Stomach smooth muscle (tissue), 2 donors: ENCODE results near the gene SMCO2.
"Not testable (repeated sequence)": the region's sequence is repeated elsewhere in the genome, so short reads cannot be mapped to it uniquely, and the experiment has no call there.

ENCODE experiments used
- H3K27ac ChIP-seq: one replicate; pipeline ENCODE4 v1.7.0; 2013; ENCODE audit warnings: mild to moderate bottlenecking, low read length, inconsistent platforms
- H3K27me3 ChIP-seq, 2 donors: one replicate each; pipeline ENCODE4 v1.7.0; 2013; ENCODE audit warnings: low read length in 2 of 2; ENCODE audit not compliant: insufficient read depth in 2 of 2, control insufficient read depth in 1 of 2
- H3K36me3 ChIP-seq, 2 donors: one replicate each; pipeline ENCODE4 v1.7.0; 2013; ENCODE audit warnings: low read length in 2 of 2; ENCODE audit not compliant: control insufficient read depth in 2 of 2, insufficient read depth in 2 of 2
- H3K4me1 ChIP-seq: one replicate; pipeline ENCODE4 v1.7.0; 2013; ENCODE audit warnings: low read length; ENCODE audit not compliant: control insufficient read depth, insufficient read depth
- H3K4me3 ChIP-seq, 2 donors: one replicate each; pipeline ENCODE4 v1.7.0; 2013; ENCODE audit warnings: low read length in 2 of 2
- H3K9ac ChIP-seq, 2 donors: one replicate each; pipeline ENCODE4 v1.7.0; 2013; ENCODE audit warnings: low read length in 2 of 2, mild to moderate bottlenecking in 1 of 2
- H3K9me3 ChIP-seq, 2 donors: one replicate each; pipeline ENCODE4 v1.7.0; 2013; ENCODE audit warnings: low read length in 2 of 2; ENCODE audit not compliant: control insufficient read depth in 2 of 2
- donor health status: healthy.
- donor health status: Pancreatic carcinoma.

Gene SMCO2

DNA sequence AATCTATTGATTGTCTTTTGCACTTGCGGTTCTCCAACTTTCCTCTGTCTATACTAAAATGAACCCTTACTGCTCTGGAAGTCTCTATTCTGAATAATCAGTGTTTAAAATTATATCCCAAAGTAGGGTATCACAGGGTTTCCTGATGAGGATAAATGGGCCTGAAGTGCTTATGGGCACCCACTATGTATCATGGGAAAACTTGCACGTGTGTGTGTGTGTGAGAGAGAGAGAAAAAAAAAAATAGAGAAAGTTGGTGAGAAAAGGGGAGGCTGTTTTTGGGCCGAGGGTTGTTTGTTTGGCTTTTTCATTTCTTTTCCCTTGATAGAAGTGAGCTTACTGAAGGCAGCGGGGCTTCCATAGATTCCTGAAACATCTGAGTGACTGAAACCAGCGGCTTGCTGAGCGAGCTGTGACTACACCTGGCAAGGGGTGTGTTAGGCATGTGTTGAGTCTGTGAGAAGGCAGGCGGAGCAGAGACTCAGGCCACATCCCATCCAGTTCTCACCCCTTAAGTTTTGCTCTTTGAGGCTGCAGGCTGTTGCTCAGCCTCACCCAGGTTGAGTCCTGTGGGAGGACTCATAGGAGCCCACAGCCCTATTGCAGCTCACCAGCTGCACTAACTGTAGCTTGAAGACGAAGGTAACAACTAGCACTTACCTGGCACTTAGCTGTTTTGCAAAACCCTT is 94.6 kb downstream of the SMCO2 start:
- Histone ChIP-seq H3K9ac (no peak overlapping the region), H3K9me3 (no peaks in the 10 kb centered on the region), H3K27me3 (no peaks in the 10 kb centered on the region), H3K27ac (no peak overlapping the region), H3K4me1 (peaks cover 13% of the 10 kb centered on the region), H3K36me3 (no peaks in the 10 kb centered on the region), H3K4me3 (no peak overlapping the region)

DNA sequence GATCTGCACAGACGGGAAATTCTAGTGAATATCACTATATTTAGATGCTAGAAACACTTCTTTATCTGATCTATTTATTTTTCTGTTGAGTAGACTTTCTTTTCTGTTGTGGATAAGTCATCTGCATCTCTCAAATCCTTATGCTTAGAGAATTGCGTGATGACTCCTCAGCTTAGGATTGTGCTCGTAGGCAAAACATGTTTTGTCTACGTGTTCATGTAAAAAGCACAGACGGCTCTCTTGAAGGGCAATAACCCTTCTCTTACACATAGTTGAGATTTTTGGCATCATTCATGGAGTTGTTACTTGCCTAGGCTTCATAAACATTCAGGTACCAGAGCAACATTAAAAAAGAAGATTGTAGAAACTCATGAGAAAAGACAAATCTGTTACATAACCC is 96.1 kb downstream of the SMCO2 start:
- Histone ChIP-seq H3K9me3 (no peaks in the 10 kb centered on the region), H3K27ac (no peak overlapping the region), H3K4me1 (peaks cover 13% of the 10 kb centered on the region), H3K36me3 (no peaks in the 10 kb centered on the region), H3K9ac (no peak overlapping the region), H3K27me3 (no peaks in the 10 kb centered on the region), H3K4me3 (peak overlapping the region in 1 of 2 donors; percentile 3)

DNA sequence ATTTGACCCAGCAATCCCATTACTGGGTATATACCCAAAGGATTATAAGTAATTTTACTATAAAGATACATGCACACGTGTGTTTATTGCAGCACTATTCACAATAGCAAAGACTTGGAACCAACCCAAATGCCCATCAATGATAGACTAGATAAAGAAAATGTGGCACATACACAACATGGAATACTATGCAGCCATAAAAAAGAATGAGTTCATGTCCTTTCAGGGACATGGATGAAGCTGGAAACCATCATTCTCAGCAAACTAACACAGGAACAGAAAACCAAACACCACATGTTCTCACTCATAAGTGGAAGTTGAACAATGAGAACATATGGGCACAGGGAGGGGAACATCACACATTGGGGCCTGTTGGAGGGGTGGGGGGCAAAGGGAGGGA is 98.3 kb downstream of the SMCO2 start:
- not testable (repeated sequence) for H3K27ac ChIP-seq, H3K36me3 ChIP-seq, H3K9me3 ChIP-seq, H3K27me3 ChIP-seq, H3K9ac ChIP-seq, H3K4me3 ChIP-seq
- peaks cover 12% of the 10 kb centered on the region for H3K4me1 ChIP-seq

DNA sequence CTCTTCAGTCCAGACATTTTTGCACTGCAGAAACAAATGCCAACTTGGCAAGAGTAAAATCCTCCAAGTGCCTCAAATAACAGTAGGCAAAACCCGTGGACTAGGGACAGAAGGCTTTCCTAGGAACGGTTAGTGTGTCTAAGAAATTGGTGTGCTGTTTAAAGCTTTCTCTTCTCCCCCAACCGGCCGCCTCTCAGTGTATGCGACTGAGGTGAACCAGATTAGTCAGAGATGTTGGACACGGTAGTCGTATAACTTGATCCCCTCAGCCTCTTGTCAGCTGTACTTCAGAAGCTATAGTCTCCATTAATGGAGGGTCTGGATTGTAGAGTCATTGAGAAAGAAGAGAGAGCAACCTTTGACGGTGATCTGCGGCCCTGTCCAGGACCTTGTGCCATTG is 99.1 kb downstream of the SMCO2 start:
- no peak overlapping the region for H3K9ac ChIP-seq
- H3K27me3 ChIP-seq = no peaks in the 10 kb centered on the region
- H3K4me3 ChIP-seq = no peak overlapping the region
- no peak overlapping the region for H3K27ac ChIP-seq
- H3K36me3 ChIP-seq = no peaks in the 10 kb centered on the region
- no peaks in the 10 kb centered on the region for H3K9me3 ChIP-seq
- peaks cover 17% of the 10 kb centered on the region for H3K4me1 ChIP-seq

DNA sequence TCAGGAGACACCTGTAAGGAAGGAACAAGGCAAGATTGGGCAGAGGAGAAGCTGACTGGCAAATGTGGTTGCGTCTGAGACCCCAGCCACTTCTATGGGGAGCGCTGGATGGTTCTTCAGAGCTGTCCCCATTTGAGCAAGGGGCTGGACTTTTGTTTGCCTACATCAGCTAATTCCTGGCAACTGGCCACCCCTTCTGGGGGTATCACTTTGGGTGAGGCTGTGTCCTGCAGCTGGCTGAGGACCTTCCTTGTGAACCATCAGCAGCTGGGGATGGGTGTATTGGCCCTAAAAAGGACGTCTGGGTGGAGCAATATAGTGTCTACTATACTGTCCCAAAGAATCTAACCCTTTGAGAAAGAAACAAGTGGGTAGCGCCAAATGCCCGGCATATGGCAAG is 101.1 kb downstream of the SMCO2 start:
- Histone ChIP-seq H3K9me3 (no peaks in the 10 kb centered on the region), H3K4me3 (no peak overlapping the region), H3K4me1 (peaks cover 18% of the 10 kb centered on the region), H3K9ac (no peak overlapping the region), H3K27me3 (no peaks in the 10 kb centered on the region), H3K27ac (no peak overlapping the region), H3K36me3 (no peaks in the 10 kb centered on the region)

DNA sequence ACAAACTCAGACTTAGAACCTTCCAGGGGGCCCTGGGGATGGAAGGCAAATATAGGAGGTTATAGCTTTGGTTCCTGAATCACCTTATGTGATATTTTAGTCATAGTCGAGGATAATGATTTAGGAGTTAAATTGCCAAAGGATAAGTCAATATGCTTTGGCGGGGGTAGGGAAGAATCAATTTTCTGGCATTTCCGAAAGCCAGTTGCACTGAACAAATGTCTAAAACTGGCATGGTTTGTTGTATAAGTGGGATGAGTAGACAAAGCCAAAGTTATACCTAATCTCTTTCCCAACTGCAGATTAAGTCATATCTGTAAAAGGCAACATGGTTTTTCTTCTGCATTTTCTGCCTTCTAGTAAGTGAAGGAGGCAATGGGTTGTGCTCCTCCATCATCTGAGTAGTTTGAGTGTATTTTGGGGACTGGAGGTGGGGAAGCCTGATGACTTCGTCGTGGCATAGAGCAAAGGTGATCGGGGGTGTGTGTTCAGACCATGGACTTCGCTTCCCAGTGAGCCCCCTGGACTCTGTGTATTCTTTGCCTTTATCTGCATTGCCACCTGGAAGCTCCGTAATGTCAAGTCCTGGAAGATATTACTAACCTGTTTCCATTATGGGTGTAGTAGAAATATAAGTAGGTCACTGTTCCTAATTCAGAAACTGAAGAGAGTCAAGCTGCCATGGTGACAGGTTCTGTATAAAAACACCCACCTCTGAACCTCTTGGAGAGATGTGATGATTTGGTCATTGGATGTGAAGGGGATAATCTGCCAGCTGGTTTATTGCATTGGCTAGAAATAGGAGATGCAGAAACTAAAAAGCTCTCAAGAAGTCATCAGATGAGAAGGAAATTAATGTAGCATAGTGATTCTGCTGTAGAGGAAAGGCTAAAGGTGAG is 102.0 kb downstream of the SMCO2 start:
- Histone ChIP-seq H3K27ac (no peak overlapping the region), H3K4me1 (peaks cover 18% of the 10 kb centered on the region), H3K4me3 (peak overlapping the region in 1 of 2 donors; percentile 18), H3K36me3 (no peaks in the 10 kb centered on the region), H3K9me3 (no peaks in the 10 kb centered on the region), H3K9ac (no peak overlapping the region), H3K27me3 (no peaks in the 10 kb centered on the region)

DNA sequence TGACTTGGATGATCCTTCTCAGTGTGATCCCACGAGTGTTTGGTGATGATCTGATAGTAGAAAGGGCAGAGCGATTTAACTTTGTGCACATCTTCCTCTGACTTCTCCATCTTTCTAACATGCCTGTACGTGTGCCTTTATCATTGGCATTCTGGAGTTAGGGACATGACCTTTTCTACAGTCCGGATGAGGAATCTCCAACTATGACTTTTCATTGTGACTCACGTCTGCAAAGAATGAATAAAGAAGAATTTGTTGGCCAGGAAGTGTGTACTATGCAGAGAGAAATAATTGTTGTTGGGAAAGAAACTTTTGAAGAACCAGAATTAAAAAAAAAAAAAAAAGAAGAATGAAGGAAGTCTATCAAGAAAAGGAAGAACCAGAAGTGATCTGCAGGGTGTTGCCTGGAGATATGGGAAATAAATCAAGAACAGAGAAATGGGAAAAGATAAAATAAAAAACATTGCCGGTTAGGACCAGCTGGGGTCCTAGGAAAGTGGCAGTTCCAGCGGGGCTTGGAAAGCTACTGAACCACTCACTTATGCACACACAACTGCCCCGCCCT is 102.8 kb downstream of the SMCO2 start:
- H3K27me3 ChIP-seq = no peaks in the 10 kb centered on the region
- no peaks in the 10 kb centered on the region for H3K9me3 ChIP-seq
- no peak overlapping the region for H3K9ac ChIP-seq
- H3K36me3 ChIP-seq = no peaks in the 10 kb centered on the region
- H3K4me3 ChIP-seq = peak overlapping the region in 1 of 2 donors; percentile 18
- peaks cover 18% of the 10 kb centered on the region for H3K4me1 ChIP-seq
- H3K27ac ChIP-seq = peak overlapping the region; percentile 53

DNA sequence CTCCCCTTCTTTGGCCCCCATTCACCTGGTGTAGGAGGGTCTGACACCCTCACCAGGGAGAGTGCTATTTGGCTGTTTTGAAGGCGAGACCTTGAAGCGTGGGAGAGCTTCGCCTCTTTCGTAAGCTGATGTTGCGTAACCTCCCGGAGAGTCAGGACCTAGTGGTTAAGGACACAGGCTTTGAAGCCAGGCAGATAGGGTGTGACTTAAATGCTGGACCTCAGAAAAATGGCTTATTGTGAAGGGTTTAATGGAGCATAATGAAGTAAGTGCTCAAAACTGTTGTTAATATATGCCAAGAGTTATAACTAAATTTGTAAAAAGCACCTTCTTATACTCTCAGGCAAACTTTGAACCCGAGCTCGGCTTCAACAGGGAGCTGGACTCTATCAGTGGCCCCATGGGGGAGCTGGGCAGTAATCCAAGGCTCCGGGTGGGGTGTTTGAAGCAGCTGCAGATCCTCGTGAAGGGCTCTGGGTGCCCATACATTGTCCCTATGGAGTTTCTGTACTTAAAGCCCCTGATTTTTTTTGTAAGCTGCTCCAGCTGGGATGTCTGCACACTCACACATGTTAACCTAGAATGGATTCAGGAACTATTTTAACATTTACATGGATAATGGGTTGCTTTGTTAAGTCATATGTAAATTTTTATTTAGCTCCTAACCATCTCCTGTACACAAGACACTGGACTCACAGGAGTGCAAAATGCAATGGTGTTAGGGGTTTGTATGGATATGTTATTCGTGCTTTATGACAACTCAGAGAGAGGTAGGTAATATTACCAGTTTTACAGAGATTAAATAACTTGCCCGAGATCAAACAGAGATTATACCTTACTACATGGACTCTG is 103.5 kb downstream of the SMCO2 start:
- H3K27me3 ChIP-seq = no peaks in the 10 kb centered on the region
- H3K27ac ChIP-seq = peak overlapping the region; percentile 53
- H3K9me3 ChIP-seq = no peaks in the 10 kb centered on the region
- no peak overlapping the region for H3K9ac ChIP-seq
- no peaks in the 10 kb centered on the region for H3K36me3 ChIP-seq
- peak overlapping the region in 1 of 2 donors; percentile 22 for H3K4me3 ChIP-seq
- peaks cover 23% of the 10 kb centered on the region for H3K4me1 ChIP-seq

DNA sequence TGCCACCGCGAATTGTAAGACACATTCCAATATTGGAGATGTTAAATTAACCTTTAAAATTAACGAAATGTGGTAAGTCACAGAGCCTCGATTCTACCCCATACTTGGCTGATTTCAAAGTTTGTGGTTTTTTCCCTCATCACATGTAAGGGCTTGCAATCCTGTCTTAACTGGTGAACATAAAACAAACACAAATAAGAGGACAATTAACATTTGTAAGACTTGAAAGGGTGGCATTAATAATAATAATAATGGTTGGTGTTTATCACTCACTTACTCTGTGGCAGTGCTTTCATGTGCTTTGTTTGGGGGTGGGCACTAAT is 104.1 kb downstream of the SMCO2 start:
- H3K36me3 ChIP-seq = no peaks in the 10 kb centered on the region
- peak overlapping the region; percentile 53 for H3K27ac ChIP-seq
- no peak overlapping the region for H3K9ac ChIP-seq
- no peaks in the 10 kb centered on the region for H3K27me3 ChIP-seq
- no peaks in the 10 kb centered on the region for H3K9me3 ChIP-seq
- no peak overlapping the region for H3K4me3 ChIP-seq
- peaks cover 20% of the 10 kb centered on the region for H3K4me1 ChIP-seq

DNA sequence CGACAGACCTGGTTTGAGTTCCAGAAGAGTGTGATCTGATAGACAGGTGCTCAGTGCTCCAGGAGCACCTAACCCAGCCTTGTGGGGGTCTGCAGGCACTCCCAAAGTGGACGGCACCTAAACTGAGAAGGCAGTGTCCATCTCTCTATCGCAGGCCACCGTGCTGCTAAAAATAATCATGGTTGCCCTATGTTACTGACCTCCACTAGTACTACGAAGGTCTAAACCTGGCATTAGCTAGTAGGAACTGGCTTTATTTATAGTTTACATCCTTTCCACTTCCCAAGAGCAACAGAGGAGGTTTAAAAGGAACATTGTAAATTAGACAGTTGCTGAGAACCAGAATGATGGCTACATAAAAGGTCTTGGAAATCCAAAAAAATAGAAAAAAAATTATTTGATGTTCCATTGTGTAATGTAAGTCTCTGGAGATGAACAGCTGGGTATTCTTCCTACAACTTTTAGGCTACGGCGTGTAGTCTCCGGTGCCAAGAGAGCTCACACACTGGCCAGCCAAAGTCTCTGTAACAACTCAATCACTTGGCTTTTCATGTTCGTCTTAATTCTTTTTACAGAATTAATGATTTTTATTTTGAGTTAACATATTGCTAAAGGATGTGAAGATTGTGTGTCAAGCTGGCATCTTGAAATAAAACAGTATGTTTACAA is 104.8 kb downstream of the SMCO2 start:
- no peak overlapping the region for H3K27ac ChIP-seq
- no peak overlapping the region for H3K4me3 ChIP-seq
- H3K27me3 ChIP-seq = no peaks in the 10 kb centered on the region
- peaks cover 20% of the 10 kb centered on the region for H3K4me1 ChIP-seq
- H3K9me3 ChIP-seq = no peaks in the 10 kb centered on the region
- H3K9ac ChIP-seq = no peak overlapping the region
- no peaks in the 10 kb centered on the region for H3K36me3 ChIP-seq
